GM19238 (cell line): ENCODE results near the gene CHSY1.
A peak's percentile ranks its signal among the peaks of the same experiment; 100 is the strongest.
"Not testable (repeated sequence)": the region's sequence is repeated elsewhere in the genome, so short reads cannot be mapped to it uniquely, and the experiment has no call there.

Experiments
- DNase-seq: peaks from one replicate; pipeline ENCODE4 v3.0.0; 2011; ENCODE audit warnings: low spot score; ENCODE audit not compliant: insufficient read length

CHSY1 gene

DNA sequence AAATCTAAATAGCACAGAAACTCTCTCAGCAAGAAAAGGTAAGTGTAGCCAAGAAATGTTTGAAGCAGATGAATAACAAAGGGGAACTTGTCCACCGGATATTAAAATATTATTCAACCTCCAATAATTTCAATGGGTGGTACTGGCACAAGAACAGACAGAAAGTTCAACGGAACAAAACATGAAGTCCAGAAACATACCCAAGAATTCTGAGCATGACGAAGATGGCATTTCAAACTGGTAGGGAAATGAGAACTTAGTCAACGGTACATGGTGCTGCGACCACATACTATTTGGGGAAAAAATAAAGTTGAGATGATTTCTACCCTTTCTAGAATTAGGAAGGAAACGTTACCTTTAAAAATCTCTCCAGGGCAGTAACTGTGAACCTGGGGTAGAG is 5.5 kb downstream of the CHSY1 start:
- no peak for DNase-seq

DNA sequence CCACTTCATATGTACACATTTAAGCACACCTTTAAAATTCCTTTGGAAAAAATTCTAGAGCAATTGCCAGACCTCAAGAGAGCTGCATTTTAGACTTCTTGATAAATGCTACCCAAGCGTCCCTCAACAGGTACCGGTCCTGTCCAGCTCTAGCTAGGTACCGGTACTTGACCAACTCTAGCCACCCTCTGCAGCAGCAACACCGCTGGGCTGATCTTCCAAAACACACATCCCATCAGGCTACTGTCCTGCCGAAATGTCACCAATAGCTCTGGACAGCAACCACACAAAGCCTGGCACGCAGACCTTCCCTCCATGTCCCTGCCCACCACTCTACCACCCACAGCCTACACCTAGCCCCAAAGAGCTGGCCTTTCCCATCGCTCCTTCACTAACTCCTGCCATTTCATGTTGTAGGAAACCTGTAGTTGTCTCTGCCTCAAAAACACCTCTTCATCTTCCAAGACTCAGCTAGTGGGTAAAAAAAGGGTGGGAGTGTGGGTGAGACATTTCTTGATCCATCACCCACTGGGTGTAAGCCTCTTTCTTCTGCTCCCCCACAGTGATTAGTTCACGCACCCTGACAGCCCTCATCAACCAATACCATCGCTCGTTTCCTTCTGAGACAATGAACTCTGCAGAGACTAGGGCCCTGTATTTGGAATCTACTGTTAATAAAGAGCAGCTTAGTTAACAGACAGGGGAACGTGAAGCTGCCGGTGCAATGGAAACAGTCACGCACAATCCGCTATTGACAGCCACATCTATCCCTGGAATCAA is 6.8 kb downstream of the CHSY1 start:
- DNase-seq, result no peak

DNA sequence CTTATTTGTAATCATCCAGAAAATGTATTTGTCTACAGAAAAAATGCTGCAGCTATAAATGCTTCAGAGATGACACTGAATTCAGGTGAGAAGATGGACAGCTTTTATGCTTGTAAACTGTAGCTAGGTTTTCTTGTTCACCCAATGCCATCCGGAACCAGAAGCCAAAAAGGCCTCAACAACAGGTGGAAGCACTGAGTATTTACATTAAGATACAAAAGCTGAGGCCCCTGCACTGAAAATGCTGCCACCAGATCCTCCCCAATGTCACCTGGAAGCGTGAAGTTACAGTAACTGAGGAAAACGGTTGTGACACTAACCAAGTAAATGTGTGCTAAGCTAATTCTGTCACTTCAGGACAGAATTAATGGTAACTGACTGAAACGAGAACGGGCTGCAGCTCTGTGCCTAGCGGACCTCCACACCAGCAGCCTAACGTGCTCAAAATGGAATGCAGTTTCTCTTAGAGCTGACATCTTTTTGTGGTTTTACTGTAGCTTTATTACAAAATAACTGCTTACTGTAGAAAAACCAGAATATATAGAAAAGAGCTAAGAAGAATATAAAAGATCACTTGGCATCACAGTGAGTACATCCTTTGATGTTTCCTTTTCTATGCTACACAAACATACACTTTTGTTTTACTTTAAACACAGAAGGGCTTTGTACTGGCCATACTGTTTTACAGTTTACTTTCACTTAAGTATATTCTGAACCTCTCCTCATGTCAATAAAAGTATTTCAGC is 7.6 kb downstream of the CHSY1 start:
- no peak for DNase-seq

DNA sequence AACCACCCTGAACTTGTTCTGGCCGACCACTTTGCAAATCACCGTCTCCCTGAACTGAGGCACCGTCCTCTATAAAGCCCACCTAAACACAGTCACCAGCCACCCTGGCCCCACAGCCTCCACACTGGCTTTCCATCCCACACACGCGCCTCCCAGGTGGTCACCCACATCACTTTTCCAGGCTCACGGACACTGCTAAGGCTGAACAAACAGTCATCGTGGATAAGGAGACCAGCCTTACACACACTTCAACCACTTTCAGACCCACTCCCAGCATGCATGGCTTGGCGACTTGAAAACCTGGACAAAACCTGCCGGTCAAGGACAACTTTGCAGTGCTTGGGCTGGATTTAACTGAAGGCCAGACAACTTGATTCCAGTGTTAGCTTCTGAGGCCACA is 8.4 kb downstream of the CHSY1 start:
- DNase-seq, result no peak

DNA sequence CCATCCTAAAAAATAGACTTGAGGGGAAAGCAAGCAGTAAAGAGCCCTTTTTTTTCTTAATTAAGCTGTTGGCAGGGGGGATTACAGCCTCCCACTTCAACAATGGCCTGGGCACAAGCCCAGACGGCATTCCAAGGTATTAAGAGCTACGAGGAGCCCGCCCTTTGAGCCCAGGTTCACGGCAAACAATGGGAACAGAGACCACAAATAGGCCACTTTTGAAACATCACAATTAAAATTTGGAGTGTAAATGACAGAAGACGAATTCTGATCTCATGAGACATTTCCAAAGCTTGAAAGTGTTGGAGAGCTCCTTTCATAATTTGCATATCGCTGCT is 8.9 kb downstream of the CHSY1 start:
- no peak for DNase-seq

DNA sequence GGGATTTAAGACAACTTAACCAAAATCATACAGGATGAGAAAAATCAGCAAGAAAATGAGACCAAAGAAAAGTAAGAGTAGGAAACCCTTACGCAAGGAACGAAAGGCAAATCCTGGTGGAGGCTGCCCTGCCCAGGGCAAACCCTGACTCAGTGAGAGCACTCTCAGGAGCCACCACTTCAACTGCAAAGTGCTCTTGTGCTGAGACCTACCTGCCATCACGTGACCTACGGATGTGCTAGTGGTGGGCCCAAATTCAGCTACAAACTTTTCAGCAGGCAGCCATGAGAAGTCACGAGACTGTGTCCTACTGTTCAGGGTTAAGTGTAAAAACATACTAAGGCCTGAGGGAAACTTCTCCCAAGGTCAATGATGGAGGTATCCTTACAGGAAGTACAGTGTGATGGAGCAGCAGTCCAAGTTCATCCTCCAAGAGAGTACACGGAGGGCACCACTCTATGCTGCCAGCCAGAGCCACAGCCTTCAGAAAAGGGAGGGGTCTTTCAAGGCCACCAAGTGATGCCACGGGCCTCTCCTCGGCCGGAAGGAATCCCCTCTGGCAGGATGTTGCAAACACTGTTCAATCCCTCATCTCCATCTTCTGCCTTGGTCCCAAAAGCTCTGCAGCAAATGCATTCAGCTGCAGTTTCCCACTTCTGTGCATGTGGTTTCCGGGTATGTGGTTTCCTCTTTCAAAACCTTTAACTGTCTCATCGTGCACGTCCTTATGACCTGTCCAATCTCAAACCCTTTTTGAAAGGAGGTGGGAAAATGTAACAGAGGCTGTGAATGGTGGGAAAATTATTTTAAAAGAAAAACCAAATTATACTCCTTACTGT is 9.5 kb downstream of the CHSY1 start:
- peak; percentile 48 for DNase-seq

DNA sequence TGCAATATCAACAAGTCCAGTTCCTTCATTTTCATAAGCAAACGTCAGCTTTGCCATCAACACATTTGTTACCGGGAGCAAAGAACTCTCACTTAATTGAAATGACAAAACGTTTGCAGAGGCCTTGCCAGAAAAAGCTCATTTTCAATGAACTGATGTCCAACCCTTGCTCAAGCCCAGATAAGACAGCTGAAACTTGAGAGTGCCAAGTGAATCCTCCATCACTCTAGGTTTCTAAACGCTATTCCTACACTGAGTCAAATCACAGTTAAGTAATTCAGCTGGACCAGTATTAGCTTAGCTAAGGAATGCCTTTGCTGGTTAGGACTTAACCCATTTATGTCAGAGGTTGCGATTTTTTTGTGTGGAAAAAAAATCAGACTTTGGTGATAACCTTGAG is 11.5 kb downstream of the CHSY1 start:
- no peak for DNase-seq

DNA sequence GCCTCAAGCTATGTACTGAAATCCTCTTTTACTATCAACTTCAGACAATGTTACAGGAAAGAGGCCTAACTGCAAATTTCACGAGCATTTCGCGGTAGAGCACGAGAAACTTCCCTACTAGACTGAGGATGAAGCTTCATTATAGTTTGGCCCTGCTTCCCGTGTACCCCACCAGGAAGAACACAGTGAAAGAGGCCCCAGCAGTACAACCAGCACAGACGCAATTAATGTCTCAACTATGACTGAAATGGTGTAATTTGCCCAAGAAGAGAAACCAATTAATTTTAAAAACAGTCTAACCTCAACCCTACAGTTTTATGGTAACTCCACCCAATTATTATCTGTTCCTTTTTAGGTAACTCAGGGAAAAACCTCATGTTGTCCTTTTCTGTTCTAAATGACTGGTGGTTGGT is 12.1 kb downstream of the CHSY1 start:
- DNase-seq, result no peak

DNA sequence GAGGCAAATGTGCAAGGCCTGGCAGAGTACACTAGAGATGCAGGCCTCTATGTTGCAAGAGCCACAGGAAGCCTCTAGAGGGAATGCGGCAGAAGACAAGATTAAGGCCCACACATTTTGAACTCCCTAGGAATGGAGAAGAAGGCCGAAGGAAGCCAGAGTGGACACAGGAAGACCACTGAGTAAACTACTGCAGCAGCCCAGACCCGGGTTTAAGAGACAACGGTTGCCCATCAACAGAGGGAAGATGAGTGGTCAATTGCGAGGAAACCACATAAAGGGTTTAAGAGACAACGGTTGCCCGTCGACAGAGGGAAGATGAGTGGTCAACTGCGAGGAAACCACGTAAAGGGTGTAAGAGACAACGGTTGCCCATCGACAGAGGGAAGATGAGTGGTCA is 14.6 kb downstream of the CHSY1 start:
- no peak for DNase-seq

DNA sequence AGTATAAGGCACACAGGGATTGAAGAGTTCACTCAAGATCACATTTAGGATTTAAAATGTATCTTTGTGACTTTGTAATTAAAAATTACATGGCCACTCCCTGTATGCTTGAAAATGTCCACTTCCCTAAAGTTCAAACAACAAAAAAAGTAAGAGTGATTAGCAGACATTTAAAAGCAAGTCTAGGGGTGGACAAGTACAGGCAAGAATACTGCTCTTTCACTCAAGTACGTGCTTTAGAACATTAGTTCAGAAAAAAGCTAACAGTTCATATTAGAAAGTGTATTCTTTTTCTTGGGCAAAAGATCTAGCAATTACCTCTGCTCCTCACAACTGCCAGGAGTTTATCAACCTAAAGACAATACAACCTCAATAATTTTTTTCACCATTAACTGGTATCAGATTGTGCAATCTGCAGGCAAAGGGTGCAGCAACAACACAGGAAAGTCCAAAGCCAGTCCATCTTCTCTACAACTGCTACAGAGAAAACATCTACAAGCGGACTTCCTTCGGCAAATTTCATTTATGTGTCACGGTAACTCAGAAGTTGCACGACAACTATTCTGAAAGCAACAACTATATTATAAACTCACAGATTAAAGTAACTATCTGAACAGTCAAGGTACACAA is 18.1 kb downstream of the CHSY1 start:
- no peak for DNase-seq

DNA sequence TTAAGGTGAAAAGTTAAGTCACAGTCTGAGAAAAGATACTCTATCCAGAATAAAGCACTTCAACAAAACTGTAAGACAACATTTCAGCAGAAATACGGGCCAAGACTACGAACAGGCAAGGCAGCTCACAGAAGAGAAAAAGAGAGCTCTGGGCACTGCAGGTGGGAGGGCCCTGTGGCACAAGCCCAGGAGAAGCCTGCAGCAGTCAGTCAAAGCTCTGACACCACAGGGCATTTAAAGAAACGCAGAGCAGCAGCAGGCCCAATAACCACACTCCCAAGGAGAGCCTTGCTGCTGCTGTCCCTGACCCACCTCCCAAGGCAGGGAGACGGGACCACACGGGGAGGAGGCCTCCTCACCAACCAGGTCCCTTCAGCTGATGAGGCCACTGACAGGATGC is 19.2 kb downstream of the CHSY1 start:
- no peak for DNase-seq

DNA sequence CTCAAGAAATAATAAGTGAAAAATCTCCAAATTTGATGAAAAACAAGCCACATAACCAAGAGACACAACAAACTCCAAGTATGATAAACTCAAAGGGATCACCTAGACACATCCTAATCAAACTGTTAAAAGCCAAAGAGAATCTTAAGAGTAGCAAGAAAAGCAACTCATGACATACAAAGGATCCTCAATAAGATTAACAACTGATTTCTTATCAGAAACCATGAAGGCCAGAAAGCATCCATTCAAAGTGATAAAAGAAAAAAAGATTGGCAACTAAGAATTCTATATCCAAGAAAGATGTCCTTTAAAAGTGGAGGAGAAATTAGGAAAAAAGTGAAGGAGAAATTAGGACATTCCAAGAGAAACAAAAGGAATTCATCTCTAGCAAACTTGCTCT is 23.5 kb downstream of the CHSY1 start:
- DNase-seq, result no peak

DNA sequence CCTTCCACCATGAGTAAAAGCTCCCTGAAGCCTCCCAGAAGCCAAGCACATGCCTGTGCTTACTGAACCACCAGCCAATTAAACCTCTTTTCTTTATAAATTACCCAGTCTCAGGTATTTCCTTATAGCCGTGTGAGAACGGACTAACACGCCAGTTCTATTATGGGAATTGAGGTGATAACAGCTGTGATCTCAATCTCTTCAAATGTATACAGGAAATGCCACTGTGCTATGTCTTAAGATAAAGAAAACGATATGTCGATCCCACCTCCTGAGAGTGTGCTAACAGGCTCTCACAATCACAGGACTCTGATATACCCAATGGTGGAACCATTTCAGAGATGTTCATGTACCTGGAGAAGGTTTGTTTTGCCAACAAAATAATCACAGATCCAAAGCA is 26.2 kb downstream of the CHSY1 start:
- no peak for DNase-seq

DNA sequence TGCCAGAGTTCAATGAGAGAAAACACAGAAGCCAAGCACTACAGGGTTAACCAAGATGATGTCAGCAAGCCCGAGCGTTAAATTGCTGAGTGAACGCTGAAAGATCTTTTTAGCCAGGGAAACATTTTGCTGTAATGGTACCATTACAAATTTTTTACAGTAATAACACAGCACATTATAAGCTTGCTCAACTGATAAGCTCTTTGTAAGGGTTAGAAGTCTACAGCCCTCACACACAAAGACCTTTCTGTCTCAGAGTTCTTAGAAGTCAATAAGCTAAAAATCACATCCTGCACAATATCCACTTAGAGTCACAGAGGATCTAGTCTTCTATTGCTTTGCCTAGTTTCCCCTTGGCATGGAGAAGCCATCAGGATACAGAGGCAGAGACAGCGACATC is 29.9 kb downstream of the CHSY1 start:
- DNase-seq, result no peak

DNA sequence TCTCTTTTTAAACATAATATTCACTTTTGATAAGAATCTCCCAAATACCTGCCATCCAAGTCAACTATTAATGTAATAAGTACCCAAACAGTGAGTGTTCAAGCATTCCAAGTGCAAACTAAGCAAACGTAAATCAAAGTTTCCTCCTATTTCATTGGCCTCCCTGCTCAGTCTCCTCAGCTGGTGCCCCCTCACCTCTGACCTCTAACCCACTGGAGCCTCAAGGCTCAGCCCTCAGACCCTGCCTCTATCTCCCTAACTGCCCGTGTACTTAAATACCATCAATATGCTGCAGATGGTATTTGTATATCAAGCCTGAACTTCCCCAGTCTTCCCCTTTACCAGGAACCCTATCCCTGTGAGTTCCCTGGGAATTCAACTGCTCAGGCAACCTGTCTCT is 31.8 kb downstream of the CHSY1 start:
- DNase-seq, result no peak

DNA sequence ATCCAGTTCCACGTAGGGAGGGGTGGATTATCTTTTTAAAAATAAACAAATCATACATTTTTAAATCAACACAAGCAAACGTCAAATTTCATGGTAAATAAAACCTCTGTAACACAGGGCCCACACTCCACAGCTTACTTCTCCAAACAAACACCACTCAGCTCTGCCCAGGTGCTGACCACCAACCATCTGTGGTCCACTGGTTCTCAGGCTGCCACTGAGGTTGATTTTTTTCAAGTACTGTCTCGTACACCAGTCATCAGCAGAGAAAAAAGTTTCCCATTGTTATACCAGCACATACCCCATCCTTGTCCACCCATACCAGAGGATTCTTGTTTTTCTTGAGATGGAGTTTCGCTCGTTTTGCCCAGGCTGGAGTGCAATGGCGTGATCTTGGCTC is 32.4 kb downstream of the CHSY1 start:
- no peak for DNase-seq

DNA sequence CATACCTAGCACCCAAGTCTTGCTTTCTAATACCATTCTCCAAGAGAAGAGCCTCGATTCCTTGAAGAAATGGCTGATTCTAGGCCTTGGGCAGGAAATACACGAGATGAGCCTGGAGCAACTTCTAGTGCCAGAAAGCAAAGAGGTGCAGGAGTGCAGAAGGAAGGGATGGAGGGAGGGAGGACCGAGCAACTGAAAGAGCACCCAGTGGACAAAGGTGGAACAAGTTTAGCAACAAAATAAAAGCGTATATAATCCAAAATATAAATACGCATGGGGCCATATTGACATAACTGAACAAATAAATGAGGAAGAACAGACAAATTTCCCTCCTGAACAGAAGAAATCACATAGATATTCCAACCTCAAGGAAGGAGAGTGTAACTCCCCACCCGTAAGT is 34.4 kb downstream of the CHSY1 start:
- no peak for DNase-seq

DNA sequence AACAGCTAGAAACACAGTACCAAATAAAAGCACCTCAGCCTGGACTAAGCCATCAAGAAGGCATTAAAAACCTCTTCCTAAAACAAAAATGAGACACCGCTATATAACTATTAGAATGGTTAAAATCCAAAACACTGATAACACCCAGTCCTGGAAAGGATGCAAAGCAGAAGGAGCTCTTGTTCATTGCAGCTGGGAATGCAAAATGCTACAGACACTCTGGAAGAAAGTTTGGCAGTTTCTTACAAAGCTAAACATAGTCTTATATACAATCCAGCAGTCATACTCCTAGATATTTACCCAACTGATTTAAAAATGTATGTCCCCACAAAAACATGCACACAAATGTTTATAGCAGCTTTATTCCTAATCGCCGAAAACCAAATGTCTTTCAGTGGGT is 35.7 kb downstream of the CHSY1 start:
- no peak for DNase-seq

DNA sequence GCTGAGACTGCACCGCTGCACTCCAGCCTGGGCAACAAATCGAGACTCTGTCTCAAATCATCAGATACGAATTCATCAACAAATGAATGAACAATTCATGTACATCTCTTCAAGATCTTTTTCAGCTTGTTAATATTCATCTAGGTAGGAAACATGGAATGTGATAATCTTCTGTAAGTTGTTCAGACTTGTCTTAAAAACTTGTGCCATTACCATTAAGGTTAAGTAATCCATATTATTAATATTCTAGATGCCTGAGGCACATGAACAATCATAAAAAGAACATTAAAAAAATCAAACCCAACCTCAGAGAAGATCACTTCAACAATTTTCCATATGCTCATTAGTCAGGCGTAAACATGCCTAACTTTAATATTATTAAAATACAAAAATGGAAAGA is 36.2 kb downstream of the CHSY1 start:
- DNase-seq, result no peak

DNA sequence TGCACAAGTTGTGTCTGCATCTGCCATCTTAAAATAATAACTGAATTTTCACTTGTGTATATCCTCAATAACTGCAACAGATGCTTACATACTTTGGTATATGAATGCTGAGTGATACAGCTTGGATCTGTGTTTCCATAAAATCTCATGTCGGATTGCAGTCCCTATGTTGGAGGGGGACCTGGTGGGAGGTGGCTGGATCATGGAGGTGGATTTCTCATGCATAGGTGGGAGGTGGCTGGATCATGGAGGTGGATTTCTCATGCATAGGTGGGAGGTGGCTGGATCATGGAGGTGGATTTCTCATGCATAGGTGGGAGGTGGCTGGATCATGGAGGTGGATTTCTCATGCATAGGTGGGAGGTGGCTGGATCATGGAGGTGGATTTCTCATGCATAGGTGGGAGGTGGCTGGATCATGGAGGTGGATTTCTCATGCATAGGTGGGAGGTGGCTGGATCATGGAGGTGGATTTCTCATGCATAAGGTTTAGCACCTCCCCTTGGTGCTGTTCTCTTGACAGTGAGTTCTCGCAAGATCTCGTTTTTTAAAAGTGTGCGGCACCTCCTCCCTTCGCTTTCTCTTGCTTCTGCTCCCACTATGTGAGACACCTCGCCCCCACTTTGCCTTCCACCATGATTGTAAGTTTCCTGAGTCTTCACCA is 37.3 kb downstream of the CHSY1 start:
- DNase-seq, result not testable (repeated sequence)

DNA sequence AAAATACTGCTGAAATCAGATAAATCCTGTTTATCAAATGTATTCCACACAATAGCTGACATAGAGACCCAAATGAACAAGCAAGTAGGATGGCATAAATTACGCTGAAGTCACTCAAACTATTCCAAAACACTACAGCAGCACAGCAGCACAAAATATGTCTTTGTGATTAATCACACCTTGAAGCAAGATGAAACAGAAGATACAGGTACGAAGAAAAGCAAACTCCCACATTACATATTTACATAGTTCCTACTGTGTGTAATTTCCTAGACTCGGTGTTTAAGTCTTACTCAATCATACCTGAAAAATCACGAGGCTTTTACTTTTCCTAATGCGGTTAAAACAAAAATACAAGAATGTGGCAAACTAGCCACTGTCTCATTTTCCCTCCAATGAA is 38.3 kb downstream of the CHSY1 start:
- DNase-seq, result no peak
